Sigmoid colon (tissue), 4 donors: Measurements from ENCODE around the gene PRKG2.

Experiments used
- CTCF ChIP-seq, 4 experiments: fragments of 450-650 bp in 3 of 4; fragments of 200-600 bp in 1 of 4; IDR thresholded peaks; one replicate each; pipeline ENCODE4 v1.5.1; 2016 to 2019; ENCODE audit warnings: antibody characterized with exemption in 4 of 4, mild to moderate bottlenecking in 3 of 4, moderate library complexity in 2 of 4
- EP300 ChIP-seq, 4 donors: sonication (generic); formaldehyde crosslinking; IDR thresholded peaks; one replicate each; pipeline ENCODE4 v1.6.1; 2017; ENCODE audit warnings: antibody characterized with exemption in 4 of 4
- POLR2A ChIP-seq, 2 donors: fragments of 450-650 bp; IDR thresholded peaks; one replicate each; pipeline ENCODE4 v1.6.1; 2016; ENCODE audit warnings: antibody characterized with exemption in 2 of 2, mild to moderate bottlenecking in 2 of 2, moderate library complexity in 2 of 2
- POLR2AphosphoS5 ChIP-seq, 4 donors: sonication (generic); formaldehyde crosslinking; IDR thresholded peaks; one replicate each; pipeline ENCODE4 v1.6.1; 2017; ENCODE audit warnings: antibody characterized with exemption in 4 of 4

GRCh38 chr4:81061344-81061730, 153.7 kb downstream of the PRKG2 start:
- no peak for TF ChIP-seq CTCF (IDR thresholded peaks at IDR 0.05)
- no peak for TF ChIP-seq POLR2AphosphoS5 (IDR thresholded peaks at IDR 0.05)
- no peak for TF ChIP-seq POLR2A (IDR thresholded peaks at IDR 0.05)
- no peak for TF ChIP-seq EP300 (IDR thresholded peaks at IDR 0.05)
